ENCODE data around the gene WIZ.
A peak's percentile ranks its signal among the peaks of the same experiment; 100 is the strongest.

The WIZ gene

DNA sequence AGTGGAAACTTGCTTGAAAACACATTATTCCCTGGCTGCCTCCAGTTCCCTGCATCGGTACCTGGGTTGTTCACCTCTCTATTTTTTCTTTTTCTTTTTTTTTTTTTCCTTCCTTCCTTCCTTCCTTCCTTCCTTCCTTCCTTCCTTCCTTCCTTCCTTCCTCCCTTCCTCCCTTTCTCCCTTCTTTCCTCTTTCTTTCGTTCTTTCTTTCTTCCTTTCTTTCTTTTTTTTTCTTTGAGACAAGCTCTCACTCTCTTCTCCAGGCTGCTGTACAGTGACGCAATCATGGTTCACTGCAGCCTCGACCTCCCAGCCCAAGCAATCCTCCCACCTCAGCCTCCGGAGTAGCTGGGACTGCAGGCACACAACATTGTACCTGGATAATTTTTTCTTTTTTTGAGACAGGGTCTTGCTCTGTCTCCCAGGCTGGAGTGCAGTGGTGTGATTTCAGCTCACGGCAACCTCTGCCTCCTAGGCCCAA is 18.0 kb upstream of the WIZ start:
- Histone ChIP-seq H3K27me3 (replicated peaks; ENCODE audit: control insufficient read depth, insufficient read depth, low read length) (no peaks in the 10 kb centered on the region), H3K36me3 (ENCODE audit: control insufficient read depth, insufficient read depth, low read length) (no peaks in the 10 kb centered on the region), H3K4me3 (replicated peaks; ENCODE audit: low read depth, low read length) (no peak overlapping the region)
- DNase-seq (ENCODE audit: extremely low read depth, insufficient read length), result no peak
- TF ChIP-seq, protein P1, sequence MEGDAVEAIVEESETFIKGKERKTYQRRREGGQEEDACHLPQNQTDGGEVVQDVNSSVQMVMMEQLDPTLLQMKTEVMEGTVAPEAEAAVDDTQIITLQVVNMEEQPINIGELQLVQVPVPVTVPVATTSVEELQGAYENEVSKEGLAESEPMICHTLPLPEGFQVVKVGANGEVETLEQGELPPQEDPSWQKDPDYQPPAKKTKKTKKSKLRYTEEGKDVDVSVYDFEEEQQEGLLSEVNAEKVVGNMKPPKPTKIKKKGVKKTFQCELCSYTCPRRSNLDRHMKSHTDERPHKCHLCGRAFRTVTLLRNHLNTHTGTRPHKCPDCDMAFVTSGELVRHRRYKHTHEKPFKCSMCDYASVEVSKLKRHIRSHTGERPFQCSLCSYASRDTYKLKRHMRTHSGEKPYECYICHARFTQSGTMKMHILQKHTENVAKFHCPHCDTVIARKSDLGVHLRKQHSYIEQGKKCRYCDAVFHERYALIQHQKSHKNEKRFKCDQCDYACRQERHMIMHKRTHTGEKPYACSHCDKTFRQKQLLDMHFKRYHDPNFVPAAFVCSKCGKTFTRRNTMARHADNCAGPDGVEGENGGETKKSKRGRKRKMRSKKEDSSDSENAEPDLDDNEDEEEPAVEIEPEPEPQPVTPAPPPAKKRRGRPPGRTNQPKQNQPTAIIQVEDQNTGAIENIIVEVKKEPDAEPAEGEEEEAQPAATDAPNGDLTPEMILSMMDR (IDR thresholded peaks at IDR 0.05; ENCODE audit: insufficient read depth, low read length, poor library complexity, severe bottlenecking), result no peak

DNA sequence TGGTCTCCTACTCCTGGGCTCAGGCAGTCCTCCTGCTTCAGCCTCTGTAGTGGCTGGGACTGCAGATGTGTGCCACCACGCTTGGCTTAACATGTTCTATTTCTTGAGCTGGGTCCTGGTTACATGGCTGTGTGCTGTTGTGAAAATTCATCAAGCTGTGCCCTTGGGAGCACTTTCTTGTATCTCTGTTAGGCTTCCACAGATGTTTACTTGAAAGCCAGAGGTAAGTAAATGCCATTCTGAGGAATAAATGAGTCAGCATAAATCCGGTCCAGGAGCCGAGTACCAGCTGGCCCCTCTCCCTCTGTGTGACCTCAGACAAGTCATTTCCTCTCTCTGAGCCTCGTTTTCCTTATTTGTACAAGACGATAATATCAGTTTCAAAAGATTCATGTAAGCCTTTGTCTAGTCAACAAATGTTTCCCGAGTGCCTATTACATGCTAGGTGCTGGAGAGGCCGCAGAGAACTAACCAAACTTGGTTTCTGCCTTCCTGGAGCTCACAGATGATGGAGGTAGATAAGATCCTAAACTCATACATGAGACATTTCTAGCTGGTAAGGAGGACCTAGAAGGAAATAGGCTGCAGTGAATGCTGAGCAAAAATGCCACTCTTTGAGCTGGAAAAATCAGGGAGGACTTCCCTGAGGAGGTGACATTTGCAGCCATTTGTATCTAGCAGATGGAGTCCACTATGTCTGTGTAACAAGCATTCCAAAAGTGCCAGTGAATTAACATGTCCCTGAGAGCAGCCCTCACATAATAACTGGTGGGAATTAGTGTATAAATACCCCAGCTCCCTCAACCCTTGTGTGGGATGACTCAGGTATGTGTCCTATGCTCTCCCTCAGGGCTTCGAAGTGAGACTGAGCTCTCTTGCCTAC is 17.3 kb upstream of the WIZ start:
- H3K27me3 ChIP-seq (replicated peaks; ENCODE audit: control insufficient read depth, insufficient read depth, low read length), result no peaks in the 10 kb centered on the region
- TF ChIP-seq, protein P1 (IDR thresholded peaks at IDR 0.05; ENCODE audit: insufficient read depth, low read length, poor library complexity, severe bottlenecking), result no peak
- no peak overlapping the region for H3K4me3 ChIP-seq (replicated peaks; ENCODE audit: low read depth, low read length)
- peaks cover 1% of the 10 kb centered on the region for H3K36me3 ChIP-seq (ENCODE audit: control insufficient read depth, insufficient read depth, low read length)
- DNase-seq (ENCODE audit: extremely low read depth, insufficient read length), result peak; percentile 87

DNA sequence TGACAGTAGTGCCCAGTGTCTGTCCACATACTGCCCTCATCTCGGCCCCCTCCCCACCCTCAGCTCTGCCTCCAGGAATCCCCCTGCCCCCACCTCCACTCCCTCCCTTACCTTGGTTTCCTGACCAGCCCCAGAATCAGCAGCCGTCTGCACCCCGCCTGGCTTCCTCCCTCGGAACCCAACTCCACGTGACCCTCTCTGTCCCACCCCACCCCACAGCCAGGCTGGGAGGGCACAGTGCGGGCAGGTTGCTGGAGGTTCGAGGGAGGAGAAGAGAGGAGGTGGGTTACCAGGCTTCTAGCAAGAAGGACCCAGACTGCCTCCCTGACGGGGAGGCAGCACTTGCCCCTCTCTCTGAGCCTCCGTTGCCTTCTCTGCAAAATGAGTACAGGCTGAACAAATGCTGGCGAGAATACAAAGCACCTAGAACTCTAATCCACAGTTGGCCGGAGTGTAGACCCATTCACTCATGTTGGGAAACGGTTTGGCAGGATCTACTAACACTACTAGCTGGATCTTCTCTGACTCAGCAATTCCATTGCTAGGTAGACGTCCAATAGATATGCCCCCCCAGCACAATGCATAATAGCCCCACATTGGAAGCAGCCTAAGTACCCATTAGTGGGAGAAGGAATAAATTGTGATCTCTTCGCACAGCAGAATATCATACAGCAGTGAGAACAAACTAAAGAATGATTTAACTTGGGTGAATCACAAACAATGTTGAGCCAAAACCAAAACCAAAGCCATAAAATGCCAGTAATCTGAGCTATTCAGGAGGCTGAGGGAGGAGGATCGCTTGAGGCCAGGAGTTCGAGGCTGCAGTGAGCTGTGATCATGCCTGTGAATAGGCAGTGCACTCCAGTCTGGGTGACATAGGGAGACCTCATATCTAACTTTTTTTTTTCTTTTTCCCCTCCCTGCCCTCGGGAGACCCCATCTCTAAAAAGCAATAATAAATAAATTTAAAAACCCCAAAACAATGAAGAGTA is 14.9 kb upstream of the WIZ start, which contains the start of gene RASAL3:
TSS of gene RASAL3 (minus strand) at position 151 of the 992 bp plus-strand sequence. CDS start 186 bp downstream, outside the sequence.
- DNase-seq (ENCODE audit: extremely low read depth, insufficient read length), result peak; percentile 72
- Histone ChIP-seq H3K27me3 (replicated peaks; ENCODE audit: control insufficient read depth, insufficient read depth, low read length) (no peaks in the 10 kb centered on the region), H3K36me3 (ENCODE audit: control insufficient read depth, insufficient read depth, low read length) (peaks cover 17% of the 10 kb centered on the region), H3K4me3 (replicated peaks; ENCODE audit: low read depth, low read length) (peak within 1 kb of the TSS; percentile 90)
- TF ChIP-seq, protein P1 (IDR thresholded peaks at IDR 0.05; ENCODE audit: insufficient read depth, low read length, poor library complexity, severe bottlenecking), result no peak

DNA sequence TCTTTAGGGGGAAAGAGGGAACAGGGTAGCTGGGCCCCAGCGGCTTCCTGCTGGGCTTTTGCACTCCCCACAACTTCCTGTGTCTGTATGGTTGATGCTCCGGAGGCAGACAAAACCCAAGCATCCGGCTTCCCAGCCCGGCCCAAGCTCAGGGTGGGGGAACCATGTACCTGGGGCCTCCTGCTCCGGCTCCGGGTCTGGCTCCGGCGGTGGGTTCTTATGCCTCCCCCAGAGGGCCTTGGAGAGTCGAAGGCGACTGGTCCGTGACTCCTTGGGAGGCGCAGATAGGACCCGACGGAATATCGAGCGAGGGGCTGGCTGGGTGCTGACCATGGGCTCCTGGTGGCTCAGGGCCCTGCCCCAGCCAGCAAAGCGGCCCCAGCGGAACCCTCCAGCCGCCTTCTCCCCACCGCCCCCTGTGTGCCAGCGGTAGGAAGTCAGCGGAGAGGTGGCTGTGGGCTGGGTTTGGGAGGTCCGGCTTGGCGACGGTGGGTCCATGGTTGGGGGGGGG is 14.2 kb upstream of the WIZ start:
- TF ChIP-seq, protein P1 (IDR thresholded peaks at IDR 0.05; ENCODE audit: insufficient read depth, low read length, poor library complexity, severe bottlenecking), result peak; percentile 0
- no peaks in the 10 kb centered on the region for H3K27me3 ChIP-seq (replicated peaks; ENCODE audit: control insufficient read depth, insufficient read depth, low read length)
- peaks cover 19% of the 10 kb centered on the region for H3K36me3 ChIP-seq (ENCODE audit: control insufficient read depth, insufficient read depth, low read length)
- peak overlapping the region; percentile 90 for H3K4me3 ChIP-seq (replicated peaks; ENCODE audit: low read depth, low read length)
- peak; percentile 77 for DNase-seq (ENCODE audit: extremely low read depth, insufficient read length)

DNA sequence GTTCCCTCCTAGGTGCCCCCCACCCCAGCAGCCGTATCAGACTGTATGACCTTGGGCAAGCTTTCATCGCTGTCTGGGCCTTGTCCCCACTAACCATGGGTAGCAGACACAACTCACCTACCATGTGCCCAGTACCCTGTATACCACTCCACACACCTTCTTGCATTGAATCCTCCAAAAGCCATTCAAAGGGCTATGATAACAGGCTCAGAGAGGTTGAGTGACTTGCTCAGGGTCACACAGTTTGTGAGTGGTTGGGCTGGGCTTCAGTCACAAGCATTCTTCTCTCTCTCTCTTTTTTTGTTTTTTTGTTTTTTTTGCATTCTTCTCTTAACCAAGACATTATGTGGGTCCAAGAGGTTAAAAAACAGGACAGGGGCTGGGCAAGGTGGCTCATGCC is 11.9 kb upstream of the WIZ start:
- Histone ChIP-seq H3K4me3 (replicated peaks; ENCODE audit: low read depth, low read length) (no peak overlapping the region), H3K36me3 (ENCODE audit: control insufficient read depth, insufficient read depth, low read length) (peaks cover 24% of the 10 kb centered on the region), H3K27me3 (replicated peaks; ENCODE audit: control insufficient read depth, insufficient read depth, low read length) (no peaks in the 10 kb centered on the region)
- DNase-seq (ENCODE audit: extremely low read depth, insufficient read length), result no peak
- TF ChIP-seq, protein P1 (IDR thresholded peaks at IDR 0.05; ENCODE audit: insufficient read depth, low read length, poor library complexity, severe bottlenecking), result no peak

Data from GM06990 (cell line).